ENCODE results near the gene ASPG.
"Not testable (repeated sequence)": the region's sequence is repeated elsewhere in the genome, so short reads cannot be mapped to it uniquely, and the experiment has no call there.

Gene ASPG

DNA sequence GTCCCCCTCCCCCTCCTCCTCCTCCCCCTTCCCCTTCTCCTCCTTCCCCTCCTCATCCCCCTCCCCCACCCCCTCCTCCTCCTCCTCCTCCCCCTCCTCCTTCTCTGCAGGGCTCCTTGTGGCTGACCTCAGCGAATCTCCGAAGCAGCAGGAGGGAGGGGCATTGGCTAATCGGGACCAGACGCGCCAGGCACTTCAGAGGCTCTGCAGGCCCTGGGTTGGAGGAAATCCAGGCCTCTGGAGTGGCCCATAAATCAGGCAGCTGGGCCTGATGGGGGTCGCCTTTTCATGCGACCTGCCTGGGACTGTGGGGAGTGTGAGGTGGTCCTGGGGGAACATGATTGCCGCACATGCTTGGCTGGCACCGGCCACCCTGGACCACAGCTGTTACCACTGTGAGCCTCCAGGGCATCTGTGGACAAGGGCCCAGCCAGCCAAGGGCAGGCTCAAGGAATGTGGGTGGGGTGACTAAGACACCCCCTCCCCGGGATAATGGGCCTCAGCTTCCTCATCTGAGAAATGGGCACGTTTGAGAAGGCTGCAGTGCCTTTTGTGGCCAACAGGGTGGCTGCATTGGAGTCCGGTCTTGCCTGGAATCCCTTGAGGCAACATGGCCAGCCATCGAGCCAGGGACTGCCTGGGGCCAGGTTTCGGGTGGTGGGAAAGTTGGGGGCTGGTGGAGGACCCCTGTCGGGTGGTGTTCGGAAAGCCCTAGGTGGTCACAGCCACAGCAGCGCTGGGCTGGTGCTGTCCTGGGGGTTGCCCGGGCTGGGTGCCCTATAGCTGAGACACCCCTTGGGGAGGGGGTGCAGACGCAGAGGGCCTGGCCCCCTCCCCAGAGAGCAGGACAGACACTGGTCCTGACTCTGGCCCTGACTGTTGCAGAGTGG is 64.9 kb downstream of the ASPG start:
- DNase-seq = peak; percentile 18

DNA sequence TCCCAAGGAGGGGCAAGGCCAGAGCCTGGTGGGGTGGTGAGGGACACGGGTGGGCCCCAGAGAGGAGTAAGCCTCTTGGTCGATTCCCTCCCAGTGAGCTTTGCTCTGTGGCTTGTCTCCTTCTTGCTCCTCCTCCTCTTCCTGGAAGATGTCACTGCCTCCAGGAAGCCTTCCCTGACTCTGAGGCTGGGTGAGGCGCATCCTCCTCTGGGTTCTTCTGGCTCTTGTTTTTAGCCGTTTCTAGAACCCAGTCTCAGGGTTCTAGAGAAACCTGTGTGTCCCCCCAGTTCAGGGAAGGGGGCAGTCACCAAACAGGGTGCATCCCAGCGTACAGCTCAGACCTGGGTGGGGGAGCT is 65.5 kb downstream of the ASPG start:
- DNase-seq = no peak

DNA sequence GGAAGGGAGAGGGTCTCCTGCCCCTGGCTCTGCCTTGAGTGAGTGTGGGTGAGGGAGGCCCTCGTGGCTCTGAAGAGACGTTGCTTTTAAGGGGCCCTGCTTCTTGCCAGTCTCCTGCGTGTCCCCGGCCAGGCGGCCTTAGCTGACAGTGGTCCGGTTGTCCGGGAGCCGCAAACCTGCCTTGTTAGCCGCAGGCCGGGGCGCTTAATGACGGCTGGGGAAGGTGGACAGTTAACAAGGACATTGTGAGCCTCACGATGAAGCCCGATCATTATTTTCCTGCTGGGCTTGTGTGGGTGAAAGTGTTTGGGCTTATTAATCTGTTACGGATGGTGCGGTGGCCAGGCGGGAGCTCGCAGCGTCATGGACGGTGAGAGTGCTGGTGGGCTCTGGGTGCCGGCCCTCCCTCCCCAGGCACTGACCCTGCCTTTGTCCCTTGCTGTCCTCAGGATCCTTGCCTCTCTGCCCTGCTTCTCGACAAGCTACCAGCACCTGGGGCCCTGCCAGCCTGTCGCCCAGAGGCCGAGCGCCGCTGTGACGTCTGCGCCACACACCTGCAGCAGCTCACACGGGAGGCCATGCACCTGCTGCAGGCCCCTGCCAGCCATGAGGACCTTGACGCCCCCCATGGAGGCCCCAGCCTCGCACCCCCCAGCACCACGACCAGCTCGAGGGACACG is 66.2 kb downstream of the ASPG start:
- no peak for DNase-seq

DNA sequence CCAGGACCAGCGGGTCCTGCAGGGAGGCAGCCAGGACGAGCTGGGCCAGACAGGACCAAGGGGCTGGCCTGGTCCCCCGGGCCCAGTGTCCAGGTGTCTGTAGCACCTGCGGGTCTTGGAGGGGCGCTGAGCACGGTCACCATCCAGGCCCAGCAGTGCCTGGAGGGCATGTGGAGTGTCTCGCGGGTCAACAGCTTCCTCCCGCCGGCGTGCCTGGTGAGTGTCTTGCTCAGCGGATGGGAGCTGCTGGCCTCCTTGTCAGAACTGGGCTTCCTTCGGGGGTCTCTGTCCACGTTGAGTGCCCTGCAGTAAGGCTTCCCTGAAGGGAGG is 66.7 kb downstream of the ASPG start:
- DNase-seq = no peak

DNA sequence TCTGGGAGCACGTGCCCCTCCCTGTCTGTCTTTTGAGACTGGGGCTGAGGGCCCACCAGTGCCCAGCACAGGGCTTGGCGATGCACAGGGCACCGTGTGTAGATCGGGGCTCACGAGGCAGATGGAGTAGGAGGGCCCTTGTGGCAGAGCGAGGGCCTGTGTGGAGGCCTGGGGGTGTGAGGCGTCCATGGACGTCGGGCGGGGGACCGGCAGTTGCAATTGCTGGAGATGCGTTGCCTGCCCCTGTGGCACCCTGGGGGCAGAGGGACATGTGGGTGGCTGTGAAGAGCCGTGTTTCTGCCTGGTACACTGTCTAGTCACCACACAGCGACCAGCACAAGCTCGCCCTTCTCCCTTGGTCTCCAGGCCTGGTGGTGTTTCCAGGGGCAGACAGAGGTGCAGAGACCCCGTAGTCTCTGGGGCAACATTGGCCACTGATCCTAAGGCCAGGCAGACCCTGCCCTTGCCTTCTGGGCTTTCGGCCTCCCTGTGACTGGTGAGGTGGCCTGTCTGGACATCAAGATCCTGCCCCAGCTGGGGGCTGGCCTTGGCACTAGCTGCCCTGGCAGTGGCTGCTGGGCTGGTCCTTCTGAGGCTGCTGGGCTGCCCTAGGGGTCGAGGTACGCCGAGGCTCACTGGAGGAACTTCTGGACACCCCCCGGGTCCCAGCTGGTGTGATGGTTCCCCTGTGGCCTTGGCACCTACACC is 67.3 kb downstream of the ASPG start:
- no peak for DNase-seq

DNA sequence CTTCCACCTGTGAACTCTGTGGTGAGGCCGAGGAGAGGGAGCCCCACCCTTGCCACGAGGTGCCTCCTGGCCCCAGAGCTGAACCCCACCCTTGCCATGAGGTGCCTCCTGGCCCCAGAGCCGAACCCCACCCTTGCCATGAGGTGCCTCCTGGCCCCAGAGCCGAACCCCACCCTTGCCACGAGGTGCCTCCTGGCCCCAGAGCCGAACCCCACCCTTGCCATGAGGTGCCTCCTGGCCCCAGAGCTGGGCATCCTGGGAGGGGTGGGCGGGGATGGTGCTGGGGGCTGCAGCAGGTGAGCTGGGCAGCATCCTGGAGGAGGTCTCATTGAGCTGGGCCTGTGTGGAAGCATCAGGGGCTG is 67.9 kb downstream of the ASPG start:
- not testable (repeated sequence) for DNase-seq

DNA sequence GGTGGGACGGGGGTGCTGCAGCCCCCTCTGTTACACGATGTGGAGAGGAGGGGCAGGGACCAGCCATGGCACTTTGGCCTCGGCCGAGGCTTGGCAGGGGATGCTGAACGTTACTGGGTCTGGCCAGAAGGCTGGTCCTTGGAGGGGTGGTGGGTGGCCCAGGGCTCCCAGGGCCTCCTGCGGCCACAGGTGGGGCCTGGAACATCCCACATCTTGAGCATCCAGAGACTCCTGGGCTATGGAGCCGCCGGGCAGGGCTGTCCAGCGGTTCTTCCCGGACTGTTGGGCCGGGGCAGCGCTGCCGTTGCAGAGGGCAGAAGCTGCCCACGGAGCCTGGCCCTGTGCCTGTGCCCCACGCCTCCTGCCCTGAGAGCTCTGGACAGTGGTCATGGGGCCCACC is 68.7 kb downstream of the ASPG start:
- DNase-seq = no peak

DNA sequence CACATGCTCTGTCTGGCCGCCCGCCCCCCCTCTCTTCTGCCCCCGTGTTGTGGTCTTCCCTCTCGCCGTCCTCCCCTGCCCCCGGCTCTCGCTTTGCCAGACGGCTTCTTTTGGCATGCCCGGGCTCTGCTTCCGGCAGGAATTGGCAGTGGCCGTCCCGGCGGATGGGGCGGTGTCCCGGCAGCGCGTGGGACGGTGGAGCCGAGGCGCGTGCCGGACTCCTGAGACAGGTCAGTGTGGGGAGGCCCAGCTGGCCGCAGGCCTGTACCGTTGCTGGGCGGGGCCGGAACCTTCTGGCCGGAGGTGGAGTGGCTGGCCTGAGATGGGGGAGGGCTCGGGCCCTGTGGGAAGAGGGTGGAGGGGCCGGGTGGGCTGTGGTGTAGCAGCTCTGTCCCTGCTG is 70.0 kb downstream of the ASPG start:
- no peak for DNase-seq

DNA sequence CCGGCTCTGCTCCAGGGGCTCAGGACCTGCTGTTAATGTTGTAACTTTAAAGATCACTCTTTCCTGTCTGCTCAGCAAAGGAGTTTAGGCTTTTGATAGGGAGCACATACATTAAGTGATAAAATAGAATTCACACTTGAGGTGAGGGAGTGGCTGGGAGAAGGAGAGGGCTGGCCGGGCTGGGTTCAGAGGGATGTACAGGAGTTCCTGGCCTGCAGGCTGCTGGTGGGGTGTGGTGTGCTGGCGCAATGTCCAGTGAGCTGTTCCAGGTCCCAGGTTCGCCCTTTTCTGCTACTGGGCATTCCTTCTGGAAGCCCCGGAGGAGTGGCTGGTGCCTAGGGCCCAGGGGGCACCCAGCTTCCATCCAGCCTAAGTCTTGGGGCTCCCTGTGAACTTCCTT is 70.6 kb downstream of the ASPG start:
- no peak for DNase-seq

DNA sequence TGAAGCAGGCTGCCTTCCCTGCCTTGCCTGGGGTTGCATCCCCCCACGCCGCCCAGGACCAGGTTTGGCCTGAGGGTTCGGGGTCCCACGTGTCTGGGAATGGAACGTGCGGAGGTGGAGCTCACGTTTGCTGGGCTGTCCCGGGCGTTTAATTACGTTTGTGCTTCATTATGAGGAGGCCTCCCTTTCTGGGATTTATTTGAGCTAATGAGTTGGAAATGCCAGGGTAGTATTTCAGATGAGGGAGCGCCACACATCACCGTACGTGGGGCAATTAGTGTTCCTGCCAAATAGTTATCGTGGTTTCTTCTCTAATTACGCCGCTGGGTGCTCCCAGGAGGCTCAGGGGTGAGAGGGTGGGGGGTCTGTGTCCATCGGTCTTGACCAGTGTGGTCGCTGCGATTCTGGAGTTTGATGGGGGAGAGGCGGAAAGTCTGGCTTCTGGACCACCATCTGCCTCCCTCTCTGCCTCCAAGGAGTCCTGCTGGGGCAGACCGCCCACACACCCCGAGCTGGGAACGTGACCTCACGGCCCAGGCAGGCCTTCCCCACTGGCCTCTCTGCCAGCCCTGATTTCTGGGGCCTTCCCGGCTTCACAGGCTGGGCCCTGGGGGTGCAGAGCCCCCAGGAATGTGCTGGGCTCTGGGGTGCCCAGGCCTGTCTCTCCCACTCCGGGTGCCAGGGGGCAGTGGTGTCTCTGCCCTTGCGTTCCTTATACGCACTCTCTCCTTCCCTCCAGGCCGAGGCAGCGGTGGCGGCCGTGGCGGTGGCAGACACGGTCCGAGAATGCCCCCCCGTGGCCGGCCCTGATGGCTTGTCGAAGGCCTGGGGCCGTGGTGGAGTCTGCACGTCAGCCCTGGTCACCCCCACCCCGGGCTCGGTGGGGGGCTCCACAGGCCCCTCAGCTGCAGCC is 71.8 kb downstream of the ASPG start:
- DNase-seq = no peak

DNA sequence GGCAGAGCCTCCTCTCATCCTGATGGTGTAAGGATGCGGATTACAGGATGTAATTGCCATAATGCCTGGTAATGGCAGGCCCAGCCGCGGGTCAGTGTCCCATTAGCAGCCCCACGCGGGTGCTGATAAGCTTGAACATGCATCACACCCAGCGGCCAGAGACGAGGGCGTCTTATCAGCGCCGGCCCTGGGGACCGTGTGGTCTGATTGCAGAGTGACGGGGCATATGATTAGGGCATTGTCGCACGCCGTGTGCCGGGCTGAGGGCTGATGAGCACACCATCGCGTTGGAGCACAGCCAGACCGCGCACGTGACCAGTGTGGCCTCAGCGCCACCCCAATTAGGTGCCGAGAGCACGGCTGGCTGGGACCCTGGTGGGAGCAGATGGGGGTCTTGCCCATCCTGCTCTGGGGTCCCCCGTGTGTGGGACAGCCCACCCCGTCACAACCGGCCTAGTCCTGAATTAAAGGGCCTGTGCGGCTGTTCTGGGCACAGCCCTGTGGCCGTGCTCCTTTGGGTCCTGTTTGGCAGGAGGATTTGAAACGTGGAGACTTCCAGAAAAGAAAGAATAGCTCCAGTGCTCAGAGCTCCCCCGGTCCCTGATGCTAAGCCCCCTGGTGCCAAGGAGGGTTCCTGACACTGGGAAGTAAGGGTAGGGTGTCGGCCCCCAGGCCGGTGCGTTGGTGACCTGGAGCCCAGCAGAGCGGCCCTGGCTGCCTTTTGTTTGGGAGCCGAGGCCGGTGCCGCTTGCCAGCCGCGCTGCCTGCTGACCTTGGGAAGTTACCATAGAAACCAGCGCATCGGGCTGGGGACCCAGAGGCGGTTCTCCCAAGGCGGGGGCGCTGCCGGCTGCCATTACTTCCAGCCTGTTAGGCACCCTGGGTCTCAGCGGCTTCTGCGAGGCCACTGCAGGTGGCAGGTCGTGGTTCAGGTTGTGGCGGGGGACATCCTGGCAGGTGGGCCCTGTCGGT is 73.6 kb downstream of the ASPG start:
- DNase-seq = no peak

DNA sequence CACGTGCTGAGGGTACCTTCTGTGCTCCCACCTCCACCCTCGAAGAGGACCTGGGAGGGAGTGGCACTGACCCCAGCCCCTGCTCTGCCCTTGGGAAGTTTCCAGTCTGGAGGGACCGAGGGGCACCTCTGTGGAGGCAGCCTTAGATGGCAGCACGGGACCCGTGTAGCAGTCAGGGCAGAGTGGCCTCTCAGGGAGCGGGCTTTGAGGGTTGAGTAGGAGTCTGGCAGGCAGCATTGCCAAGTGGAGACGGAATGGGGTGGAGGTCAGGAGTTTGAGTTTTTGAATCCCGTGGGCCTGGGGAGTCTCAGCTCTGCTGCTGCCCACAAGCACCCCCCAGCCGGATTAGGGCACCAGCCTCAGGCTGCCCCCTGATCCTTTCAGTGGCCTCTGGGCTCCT is 74.5 kb downstream of the ASPG start:
- DNase-seq = no peak

DNA sequence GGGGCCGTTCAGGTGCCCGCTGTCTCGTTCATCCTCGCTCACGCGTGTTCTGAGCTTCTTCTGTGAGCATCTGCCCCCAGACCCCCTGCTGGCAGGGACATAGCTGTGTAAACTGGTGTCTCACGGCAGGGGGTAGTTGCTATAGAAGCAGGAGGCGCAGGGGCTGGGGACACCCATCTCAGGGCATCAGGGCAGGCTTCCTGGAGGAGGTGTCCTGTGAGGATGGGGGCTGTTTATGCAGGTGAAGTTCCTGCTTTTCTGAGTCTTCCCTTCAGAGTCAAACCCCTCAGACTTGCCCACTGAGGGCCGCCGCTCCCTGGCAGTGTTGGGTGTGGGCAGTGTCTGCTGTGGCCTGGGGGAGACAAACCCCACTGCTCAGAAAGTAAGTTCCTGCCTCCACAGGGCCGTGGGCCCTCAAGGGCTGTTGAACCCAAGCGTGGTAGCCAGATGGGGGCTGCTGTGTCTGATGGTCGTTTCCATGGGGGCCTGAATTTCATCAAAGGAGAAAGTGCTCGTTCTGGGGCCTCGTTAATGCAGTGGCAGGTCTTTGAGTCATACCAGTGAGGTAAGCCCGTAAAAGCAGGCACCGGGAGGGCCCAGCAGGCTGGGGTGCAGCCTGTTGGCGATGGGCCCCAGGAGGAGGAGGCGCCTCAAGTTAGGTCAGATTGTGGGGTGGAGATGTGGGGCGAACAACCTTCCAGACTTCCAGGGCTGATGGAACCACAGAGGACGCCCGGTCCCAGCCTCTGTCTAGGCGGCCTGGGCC is 76.3 kb downstream of the ASPG start:
- no peak for DNase-seq

DNA sequence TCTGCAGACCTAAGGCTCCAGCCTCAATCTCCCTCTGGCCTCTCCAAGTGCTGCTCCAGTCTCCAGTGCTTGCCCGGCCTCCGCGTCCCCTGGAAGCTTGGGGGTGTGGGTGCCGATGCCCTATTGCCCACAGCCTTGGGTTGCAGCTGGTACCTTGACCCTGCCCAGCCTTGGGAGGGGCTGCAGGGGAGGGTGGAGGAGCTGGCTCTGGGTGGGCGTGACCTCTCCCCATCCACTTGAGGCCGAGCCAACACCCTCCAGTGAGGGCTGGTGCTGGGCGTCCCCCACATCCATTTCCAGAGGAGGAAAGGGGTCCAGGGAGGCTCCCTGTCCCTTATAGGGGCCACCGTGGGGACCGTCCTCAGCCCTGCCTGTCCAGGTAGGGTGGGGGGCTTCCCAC is 77.0 kb downstream of the ASPG start:
- DNase-seq = no peak

DNA sequence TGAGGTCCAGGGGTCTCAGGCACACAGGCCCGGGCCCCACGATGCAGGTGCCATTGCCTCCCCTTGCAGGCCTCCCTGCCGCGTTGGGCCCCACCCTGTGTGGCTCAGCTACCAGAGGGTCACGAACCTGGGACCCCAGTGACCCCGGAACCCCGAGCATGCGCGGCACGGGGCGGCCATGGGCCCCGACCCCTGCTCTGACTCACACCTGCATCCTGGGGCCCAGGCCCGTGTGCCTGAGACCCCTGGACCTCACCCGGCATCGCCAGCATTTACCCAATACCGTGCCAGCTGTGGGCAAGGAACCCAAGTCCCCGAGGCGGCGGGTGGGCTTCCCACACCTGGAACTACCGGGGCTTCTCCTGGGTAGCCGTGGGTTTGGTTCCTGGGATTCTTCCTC is 78.0 kb downstream of the ASPG start:
- no peak for DNase-seq

DNA sequence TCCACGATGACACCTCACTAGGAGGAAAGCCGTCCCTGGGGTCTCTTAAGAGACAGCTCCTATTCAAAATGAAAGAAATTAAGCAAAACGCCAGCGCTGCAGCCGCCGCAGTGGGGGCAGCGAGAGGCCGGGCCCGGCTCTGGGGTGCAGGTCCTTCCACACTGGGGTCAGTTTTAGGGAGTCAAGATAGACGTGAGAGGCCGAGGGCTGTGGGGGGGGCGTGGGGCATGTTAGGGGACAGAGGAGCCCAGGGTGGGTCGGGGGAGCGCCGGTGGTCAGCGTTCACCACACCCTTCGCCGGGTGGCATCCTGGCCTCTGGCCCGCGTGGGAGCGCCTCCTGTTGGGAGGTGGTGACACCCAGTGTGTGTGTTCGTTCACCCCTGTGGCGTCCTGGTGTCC is 78.5 kb downstream of the ASPG start:
- no peak for DNase-seq

DNA sequence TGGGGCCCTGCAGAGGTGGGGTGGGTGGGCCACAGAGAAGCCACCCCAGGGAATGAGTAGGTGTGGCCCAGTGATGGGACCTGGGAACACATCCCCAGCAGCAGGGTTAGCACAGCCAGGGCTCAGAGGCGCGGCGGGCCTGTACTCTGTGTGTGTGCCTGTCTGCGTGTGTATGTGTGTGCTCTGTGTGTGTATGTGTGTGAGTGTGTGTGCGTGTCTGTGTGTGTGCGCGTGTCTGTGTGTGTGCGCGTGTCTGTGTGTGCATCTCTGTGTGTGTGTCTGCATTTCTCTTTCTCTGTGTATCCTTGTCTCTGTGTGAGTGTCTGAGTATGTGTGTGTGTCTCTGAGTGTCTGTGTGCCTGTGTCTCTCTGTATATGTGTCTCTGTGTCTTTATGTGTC is 79.0 kb downstream of the ASPG start:
- no peak for DNase-seq

All from activated CD4-positive, alpha-beta T cell treated with anti-CD3 and anti-CD28 coated beads for 48 hours (primary cell).